ENCODE measurements around the gene OAS2.
A peak's percentile ranks its signal among the peaks of the same experiment; 100 is the strongest.

Gene OAS2

GRCh38 chr12:112936927-112937326 is 41.4 kb upstream of the OAS2 start:
- TF ChIP-seq CTCF (conservative IDR thresholded peaks at IDR 0.05; ENCODE audit: low read length), result no peak
- no peak overlapping the region for H3K4me3 ChIP-seq (ENCODE audit: low read length)
- DNase-seq (ENCODE audit: low read depth), result no peak

DNA sequence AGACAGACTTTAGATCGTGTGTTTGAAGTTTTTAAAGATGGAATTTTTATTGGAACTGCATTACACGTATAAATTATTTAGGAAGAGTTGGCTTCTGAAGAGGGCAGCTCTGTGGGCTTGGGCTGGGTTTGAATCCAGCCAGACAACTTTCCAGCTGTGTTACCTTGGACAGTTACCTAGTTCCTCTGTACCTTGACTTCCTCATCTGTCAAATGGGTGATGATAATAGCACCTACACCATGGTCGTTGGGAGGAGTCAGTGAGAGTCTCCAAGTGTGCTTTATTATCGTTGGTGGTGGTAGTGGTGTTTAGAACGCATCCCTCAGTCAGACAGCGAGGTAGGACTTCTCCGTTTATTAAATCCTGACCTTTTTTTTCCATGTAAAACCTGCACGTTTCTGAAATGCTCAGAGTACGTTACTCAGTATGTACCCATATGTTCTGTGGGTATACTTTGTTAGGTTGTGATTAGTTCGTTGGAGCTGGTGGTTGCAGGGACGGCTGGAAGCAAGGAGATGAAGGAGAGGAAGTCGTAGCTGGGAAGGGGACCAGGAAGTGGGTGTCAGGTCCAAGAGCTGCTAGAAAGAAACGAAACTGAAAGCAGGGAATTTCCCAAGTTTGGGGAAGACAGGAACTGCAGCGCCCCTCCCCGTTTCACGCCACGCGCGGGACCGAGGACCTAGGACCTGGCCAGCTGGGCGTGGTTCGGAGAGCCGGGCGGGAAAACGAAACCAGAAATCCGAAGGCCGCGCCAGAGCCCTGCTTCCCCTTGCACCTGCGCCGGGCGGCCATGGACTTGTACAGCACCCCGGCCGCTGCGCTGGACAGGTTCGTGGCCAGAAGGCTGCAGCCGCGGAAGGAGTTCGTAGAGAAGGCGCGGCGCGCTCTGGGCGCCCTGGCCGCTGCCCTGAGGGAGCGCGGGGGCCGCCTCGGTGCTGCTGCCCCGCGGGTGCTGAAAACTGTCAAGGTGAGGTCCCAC is 40.3 kb upstream of the OAS2 start, which contains the start of gene OAS3:
OAS3 (plus strand) TSS at position 734 of the 979 bp plus-strand sequence; CDS start at position 791, 57 bp downstream.
- no peak for TF ChIP-seq CTCF (conservative IDR thresholded peaks at IDR 0.05; ENCODE audit: low read length)
- DNase-seq (ENCODE audit: low read depth), result peak; percentile 65
- peak within 1 kb of the TSS; percentile 74 for H3K4me3 ChIP-seq (ENCODE audit: low read length)

- no peak for TF ChIP-seq CTCF (conservative IDR thresholded peaks at IDR 0.05; ENCODE audit: low read length)
- peak overlapping the region; percentile 74 for H3K4me3 ChIP-seq (ENCODE audit: low read length)
- DNase-seq (ENCODE audit: low read depth), result no peak
Measured at GRCh38 chr12:112938751-112939150, 39.6 kb upstream of the OAS2 start.

DNA sequence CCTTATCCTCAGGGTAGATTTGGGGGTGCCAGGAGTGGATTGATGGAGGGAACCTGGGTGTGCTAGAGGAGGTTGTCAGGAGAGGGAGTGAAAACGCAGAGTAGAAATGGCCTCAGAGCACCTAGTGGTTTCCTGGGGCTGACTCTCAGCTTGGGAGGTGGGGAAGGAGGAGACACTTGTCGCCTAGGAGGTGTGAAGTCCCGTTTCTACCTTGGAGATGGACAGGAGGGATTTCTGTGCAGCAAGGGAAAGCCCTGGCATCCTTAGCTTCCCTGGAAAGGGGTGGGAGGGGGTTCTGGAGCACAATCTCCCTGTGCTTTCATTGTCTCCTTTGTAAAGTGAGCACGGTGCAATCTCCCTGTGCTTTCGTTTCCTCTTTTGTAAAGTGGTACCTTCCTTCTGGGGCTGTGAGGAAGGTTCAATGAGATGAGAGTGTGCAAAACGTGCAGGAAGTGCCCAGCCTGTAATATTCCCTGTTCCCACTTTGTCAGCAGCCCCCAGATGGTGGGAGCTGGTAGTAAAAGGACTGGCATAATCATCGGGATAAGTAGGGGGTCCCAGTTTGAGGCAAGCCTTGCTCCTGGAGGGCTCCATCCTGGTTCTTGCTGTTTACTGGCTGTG is 38.4 kb upstream of the OAS2 start:
- DNase-seq (ENCODE audit: low read depth), result no peak
- no peak overlapping the region for H3K4me3 ChIP-seq (ENCODE audit: low read length)
- no peak for TF ChIP-seq CTCF (conservative IDR thresholded peaks at IDR 0.05; ENCODE audit: low read length)

DNA sequence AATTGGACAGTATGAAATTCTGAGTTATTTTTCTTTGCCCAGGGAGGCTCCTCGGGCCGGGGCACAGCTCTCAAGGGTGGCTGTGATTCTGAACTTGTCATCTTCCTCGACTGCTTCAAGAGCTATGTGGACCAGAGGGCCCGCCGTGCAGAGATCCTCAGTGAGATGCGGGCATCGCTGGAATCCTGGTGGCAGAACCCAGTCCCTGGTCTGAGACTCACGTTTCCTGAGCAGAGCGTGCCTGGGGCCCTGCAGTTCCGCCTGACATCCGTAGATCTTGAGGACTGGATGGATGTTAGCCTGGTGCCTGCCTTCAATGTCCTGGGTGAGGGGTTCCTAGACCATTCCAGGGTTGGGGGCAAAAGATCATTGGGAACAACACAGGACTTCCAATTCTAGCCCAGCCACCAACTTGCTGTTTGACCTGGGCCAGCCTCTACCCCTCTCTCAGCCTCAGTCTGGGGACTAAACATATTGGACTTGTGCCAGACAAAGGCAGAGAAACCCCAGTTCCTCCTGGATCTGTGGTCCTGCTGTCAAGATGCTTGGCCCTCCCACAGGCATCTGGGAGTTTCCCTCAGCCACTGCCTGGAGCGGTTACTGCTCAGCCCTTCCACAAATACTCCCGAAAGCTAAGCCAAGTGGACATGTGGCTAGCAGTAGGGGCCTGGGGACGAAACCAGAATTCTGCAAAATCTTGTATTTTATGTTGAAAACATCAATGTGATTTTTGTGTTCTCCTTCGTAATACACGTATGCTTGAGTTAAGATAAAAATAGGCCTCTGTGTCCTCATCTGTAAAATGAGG is 36.6 kb upstream of the OAS2 start:
- TF ChIP-seq CTCF (conservative IDR thresholded peaks at IDR 0.05; ENCODE audit: low read length), result no peak
- H3K4me3 ChIP-seq (ENCODE audit: low read length), result no peak overlapping the region
- DNase-seq (ENCODE audit: low read depth), result no peak

GRCh38 chr12:112942572-112942971 is 35.7 kb upstream of the OAS2 start:
- no peak overlapping the region for H3K4me3 ChIP-seq (ENCODE audit: low read length)
- TF ChIP-seq CTCF (conservative IDR thresholded peaks at IDR 0.05; ENCODE audit: low read length), result no peak
- DNase-seq (ENCODE audit: low read depth), result no peak
